ENCODE data around the gene CD4.

DNA sequence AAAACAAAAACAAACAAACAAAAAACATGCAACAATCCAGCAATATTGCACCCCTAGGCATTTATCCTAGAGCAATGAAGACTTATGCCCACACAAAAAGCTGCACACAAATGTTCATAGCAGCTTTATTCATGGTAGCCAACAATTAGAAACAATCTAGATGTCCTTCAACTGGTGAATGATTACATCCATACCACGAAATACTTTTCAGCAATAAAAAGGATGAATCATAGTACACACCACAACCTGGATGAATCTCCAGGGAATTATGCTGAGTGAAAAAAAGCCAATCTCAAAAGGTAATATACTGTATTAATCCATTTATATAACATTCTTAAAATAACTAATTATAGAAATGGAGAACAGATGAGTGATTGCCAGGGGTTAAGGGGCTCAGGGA is 17.8 kb downstream of the CD4 start:
- TF ChIP-seq, protein P1, sequence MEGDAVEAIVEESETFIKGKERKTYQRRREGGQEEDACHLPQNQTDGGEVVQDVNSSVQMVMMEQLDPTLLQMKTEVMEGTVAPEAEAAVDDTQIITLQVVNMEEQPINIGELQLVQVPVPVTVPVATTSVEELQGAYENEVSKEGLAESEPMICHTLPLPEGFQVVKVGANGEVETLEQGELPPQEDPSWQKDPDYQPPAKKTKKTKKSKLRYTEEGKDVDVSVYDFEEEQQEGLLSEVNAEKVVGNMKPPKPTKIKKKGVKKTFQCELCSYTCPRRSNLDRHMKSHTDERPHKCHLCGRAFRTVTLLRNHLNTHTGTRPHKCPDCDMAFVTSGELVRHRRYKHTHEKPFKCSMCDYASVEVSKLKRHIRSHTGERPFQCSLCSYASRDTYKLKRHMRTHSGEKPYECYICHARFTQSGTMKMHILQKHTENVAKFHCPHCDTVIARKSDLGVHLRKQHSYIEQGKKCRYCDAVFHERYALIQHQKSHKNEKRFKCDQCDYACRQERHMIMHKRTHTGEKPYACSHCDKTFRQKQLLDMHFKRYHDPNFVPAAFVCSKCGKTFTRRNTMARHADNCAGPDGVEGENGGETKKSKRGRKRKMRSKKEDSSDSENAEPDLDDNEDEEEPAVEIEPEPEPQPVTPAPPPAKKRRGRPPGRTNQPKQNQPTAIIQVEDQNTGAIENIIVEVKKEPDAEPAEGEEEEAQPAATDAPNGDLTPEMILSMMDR (IDR thresholded peaks at IDR 0.05) = no peak
- TF ChIP-seq POLR2A (IDR thresholded peaks at IDR 0.05) = no peak
